NCI-H748 (cell line): ENCODE data around the gene RBM47.
"Not testable (repeated sequence)": the region's sequence is repeated elsewhere in the genome, so short reads cannot be mapped to it uniquely, and the experiment has no call there.

ENCODE experiments used
- DNase-seq: peaks from one replicate; lab custom pipeline; 2025; ENCODE audit not compliant: unreplicated experiment; lab: John Stamatoyannopoulos, UW

RBM47 gene

GRCh38 chr4:40544221-40544620, 85.4 kb downstream of the RBM47 start:
- no peak for DNase-seq

- DNase-seq, result no peak
Observed at GRCh38 chr4:40540800-40541199, 88.9 kb downstream of the RBM47 start.

- no peak for DNase-seq
Observed at GRCh38 chr4:40536032-40536431, 93.6 kb downstream of the RBM47 start.

GRCh38 chr4:40531636-40532023, 98.0 kb downstream of the RBM47 start:
- DNase-seq, result no peak

GRCh38 chr4:40530961-40531635, 98.6 kb downstream of the RBM47 start:
- DNase-seq, result no peak

- DNase-seq, result no peak
Observed at GRCh38 chr4:40526741-40527140, 102.9 kb downstream of the RBM47 start.

- no peak for DNase-seq
Observed at GRCh38 chr4:40525752-40526598, 103.7 kb downstream of the RBM47 start.

- DNase-seq, result no peak
Observed at GRCh38 chr4:40524366-40525041, 105.2 kb downstream of the RBM47 start.

GRCh38 chr4:40523581-40523980, 106.1 kb downstream of the RBM47 start:
- no peak for DNase-seq

- no peak for DNase-seq
Observed at GRCh38 chr4:40521957-40522356, 107.7 kb downstream of the RBM47 start.

- DNase-seq, result no peak
Observed at GRCh38 chr4:40520533-40520932, 109.1 kb downstream of the RBM47 start.

GRCh38 chr4:40517081-40517480, 112.6 kb downstream of the RBM47 start:
- not testable (repeated sequence) for DNase-seq

GRCh38 chr4:40516651-40517050, 113.0 kb downstream of the RBM47 start:
- DNase-seq, result no peak

GRCh38 chr4:40515398-40516293, 114.0 kb downstream of the RBM47 start:
- DNase-seq, result peak; percentile 37

GRCh38 chr4:40515037-40515397, 114.6 kb downstream of the RBM47 start:
- peak; percentile 17 for DNase-seq

GRCh38 chr4:40514497-40514951, 115.1 kb downstream of the RBM47 start:
- DNase-seq, result peak; percentile 84

GRCh38 chr4:40511036-40511614, 118.5 kb downstream of the RBM47 start:
- DNase-seq, result no peak

- peak; percentile 11 for DNase-seq
Observed at GRCh38 chr4:40507977-40508376, 121.7 kb downstream of the RBM47 start.

GRCh38 chr4:40506492-40506891, 123.2 kb downstream of the RBM47 start:
- DNase-seq, result no peak

GRCh38 chr4:40506066-40506465, 123.6 kb downstream of the RBM47 start:
- no peak for DNase-seq
